Heart right ventricle (tissue), 16 donors: ENCODE results near the gene FAM219B. TPM values are rescaled to one million over a fixed set of nuclear protein-coding genes. Genes with fewer than 3 reads are reported as not detected.

Experiments
- ATAC-seq, 8 donors: fragments of 200-7000 bp; cut with Tn5 transposase; one replicate each; pipeline ENCODE4 v1.9.1; 2020; ENCODE audit warnings: mild to moderate bottlenecking in 8 of 8, moderate library complexity in 8 of 8, moderate number of reproducible peaks in 1 of 8
- DNase-seq, 2 donors: peaks; one replicate each; pipeline ENCODE4 v3.0.0-alpha.2; 2020
- H3K27ac ChIP-seq, 10 donors: fragments of 200-600 bp; sonication (generic) in 2 of 10; one replicate each; pipeline versions ENCODE4 v1.5.0 to v1.8.0; 2020 to 2022; ENCODE audit warnings: mild to moderate bottlenecking in 3 of 10
- H3K27me3 ChIP-seq, 7 donors: fragments of 200-600 bp; one replicate each; pipeline ENCODE4 v1.8.0; 2021 to 2022; ENCODE audit warnings: mild to moderate bottlenecking in 2 of 7
- H3K36me3 ChIP-seq, 9 donors: fragments of 200-600 bp; sonication (generic) in 1 of 9; one replicate each; pipeline versions ENCODE4 v1.5.0 to v1.8.0; 2020 to 2022; ENCODE audit warnings: mild to moderate bottlenecking in 2 of 9
- H3K4me1 ChIP-seq, 9 donors: fragments of 200-600 bp; sonication (generic) in 1 of 9; one replicate each; pipeline versions ENCODE4 v1.5.0 to v1.8.0; 2020 to 2022; ENCODE audit warnings: mild to moderate bottlenecking in 4 of 9
- H3K4me3 ChIP-seq, 10 donors: fragments of 200-600 bp; sonication (generic) in 2 of 10; one replicate each; pipeline versions ENCODE4 v1.5.0 to v1.8.0; 2020 to 2022; ENCODE audit warnings: mild to moderate bottlenecking in 7 of 10, moderate library complexity in 2 of 10
- H3K9me3 ChIP-seq, 11 donors: fragments of 200-600 bp in 10 of 11; sonication (generic) in 2 of 11; one replicate each; pipeline versions ENCODE4 v1.5.0 to v1.8.0; 2013 to 2022; ENCODE audit warnings: mild to moderate bottlenecking in 2 of 11, control low read depth in 1 of 11, moderate library complexity in 1 of 11
- CTCF ChIP-seq, 9 donors: fragments of 200-600 bp; sonication (generic) in 2 of 9; IDR thresholded peaks; one replicate each; pipeline versions ENCODE4 v1.5.0 to v1.8.0; 2021 to 2022; ENCODE audit warnings: antibody characterized with exemption in 9 of 9, mild to moderate bottlenecking in 5 of 9, moderate library complexity in 1 of 9
- WGBS, 2 donors: extraction: QIAGEN DNeasy Blood & Tissue Kit; methylation state at CpG; one replicate each; pipeline ENCODE4 v1.1.7; 2013; ENCODE audit warnings: inconsistent platforms in 1 of 2; 5-methylcytosine and 5-hydroxymethylcytosine counted together
- intact Hi-C, 10 donors: fragments of 100-400 bp; cut with DNase I; formaldehyde crosslinking; loops; one replicate each; pipeline versions ENCODE4 v1.11.1 to v1.14.2; 2022
- polyA plus RNA-seq, 2 donors: library from polyadenylated mRNA; stranded (reverse); fragments of 200-250 nt; gene quantifications; one replicate each; pipeline ENCODE4 v1.2.3, GENCODE V29; 2013
- total RNA-seq, 10 donors: library from RNA; stranded (reverse); fragmentation: NEBNext Ultra II Directional in 3 of 10; extraction: Animal tissue kit (Norgen Biotek cat#: 25700) in 3 of 10; gene quantifications; one replicate each; pipeline versions ENCODE4 v1.2.1 to v1.2.4, GENCODE V29; 2021 to 2023
- donor health status: Arrhythmogenic right ventricular cardiomyopathy.
- donor health status: ischemic (EF 13 %, LVEDD 7.1; RV severe dilation, severe dysfunction).
- donor health status: healthy with polysubstance abuse.
- donor health status: DM: no; HTN: yes; CAD: no.
- donor health status: DM: no; HTN: no; CAD: no.
- donor health status: ischemic (EF 25% LVEDD 6.9; RV normal size, moderate dysfunction).
- donor health status: ischemic (EF 25% LVEDD 5.7; RV mildly dilated, moderate dysfunction).
- donor health status: healthy.
- donor health status: DM: yes; HTN: yes; CAD: no.
- donor health status: Ischemic cardiomyopathy.
- donor health status: ischemic (EF 35%, LVEDD 5.7; RV mildly dilated, moderate dysfunction).
- donor health status: nonischemic (EF 11% LVEDD 7.7; RV severe dilation, severe dysfunction).
- donor health status: DM: yes; HTN: yes; CAD: no.
- donor health status: PGD.
- donor health status: ischemic (EF 29% LVEDD 5.4; RV normal size, mild dysfunction).
- donor health status: nonischemic (EF 23%, LVEDD 6.1; RV moderate dilation, normal function).

The FAM219B gene
- total and polyA plus RNA-seq, 12 donors = 27.1 to 159 (median 95.9) TPM

GRCh38 chr15:74891469-74891868, 15.2 kb downstream of the FAM219B start:
- H3K4me1 ChIP-seq = peaks cover 4 to 46% (median 42%) of the 10 kb centered on the region in 9 donors
- H3K27ac ChIP-seq = peak overlapping the region in 7 of 10 donors; percentile 68 to 93 (median 85)
- intact Hi-C loops = loop anchor here in 2 of 10 donors (10.0 kb wide), 1 partner anchor 47 kb away; the partner anchor contains the start of gene ULK3 (in 2 of the 2)
- H3K4me3 ChIP-seq = peak overlapping the region in 1 of 10 donors; percentile 70
- no peak for DNase-seq
- peaks cover 0 to 41% (median 4%) of the 10 kb centered on the region in 9 donors for H3K36me3 ChIP-seq
- TF ChIP-seq CTCF (IDR thresholded peaks at IDR 0.05) = no peak
- ATAC-seq = peak in 7 of 8 donors; percentile 2 to 53 (median 25)
- no peaks in the 10 kb centered on the region for H3K27me3 ChIP-seq
- WGBS, 2 donors = 65 to 72% methylated on average over 3 of the region's 3 CpGs
- no peaks in the 10 kb centered on the region for H3K9me3 ChIP-seq

DNA sequence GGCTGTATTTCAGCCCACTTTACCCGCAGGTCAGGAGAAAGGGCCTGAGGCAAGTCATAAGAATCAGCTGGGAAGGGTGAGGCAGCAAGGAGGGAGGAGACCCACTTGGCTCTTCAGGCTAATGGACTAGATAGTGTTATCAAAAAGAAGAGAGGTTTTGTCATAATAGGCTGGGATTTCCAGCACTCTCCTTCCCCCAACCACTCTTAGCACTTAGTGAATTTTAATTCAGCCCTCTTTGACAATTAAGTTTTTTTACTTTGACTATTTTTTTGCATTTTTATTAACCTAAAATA, 16.0 kb downstream of the FAM219B start:
- ATAC-seq (no peak), DNase-seq (no peak)
- H3K4me1 ChIP-seq = peaks cover 4 to 45% (median 42%) of the 10 kb centered on the region in 9 donors
- intact Hi-C loops = loop anchor here in 2 of 10 donors (10.0 kb wide), 1 partner anchor 46 kb away; the partner anchor contains the start of gene ULK3 (in 2 of the 2)
- peak overlapping the region in 9 of 10 donors; percentile 74 to 93 (median 85) for H3K27ac ChIP-seq
- peak overlapping the region; percentile 56 to 89 (median 78) for H3K4me3 ChIP-seq
- H3K27me3 ChIP-seq = no peaks in the 10 kb centered on the region
- no peak for TF ChIP-seq CTCF (IDR thresholded peaks at IDR 0.05)
- H3K36me3 ChIP-seq = peaks cover 0 to 33% (median 4%) of the 10 kb centered on the region in 9 donors
- no peaks in the 10 kb centered on the region for H3K9me3 ChIP-seq
- WGBS, 2 donors = 0 to 5% methylated on average over 1 of the region's 1 CpG

- TF ChIP-seq CTCF (IDR thresholded peaks at IDR 0.05) = peak in 3 of 9 donors; percentile 7 to 22 (median 8)
- peak; percentile 84 to 86 for DNase-seq
- Histone ChIP-seq H3K4me3 (peak within 1 kb of the TSS; percentile 56 to 89 (median 78)), H3K27ac (peak within 1 kb of the TSS; percentile 1 to 93 (median 85)), H3K9me3 (no peaks in the 10 kb centered on the region), H3K4me1 (peaks cover 4 to 48% (median 42%) of the 10 kb centered on the region in 9 donors), H3K27me3 (no peaks in the 10 kb centered on the region), H3K36me3 (peaks cover 0 to 32% (median 4%) of the 10 kb centered on the region in 9 donors)
- 1% methylated on average over 47 of the region's 47 CpGs for WGBS, 2 donors
- peak; percentile 92 to 97 (median 96) for ATAC-seq
- intact Hi-C loops = loop anchor here in 2 of 10 donors (10.0 kb wide), 1 partner anchor 45 kb away; the partner anchor contains the start of gene ULK3 (in 2 of the 2)
These were observed 16.6 kb downstream of the FAM219B start, which contains the start of gene MPI for GRCh38 chr15:74889883-74890664. MPI (plus strand) TSS chr15:74890042; CDS start chr15:74890074, 32 bp downstream.

DNA sequence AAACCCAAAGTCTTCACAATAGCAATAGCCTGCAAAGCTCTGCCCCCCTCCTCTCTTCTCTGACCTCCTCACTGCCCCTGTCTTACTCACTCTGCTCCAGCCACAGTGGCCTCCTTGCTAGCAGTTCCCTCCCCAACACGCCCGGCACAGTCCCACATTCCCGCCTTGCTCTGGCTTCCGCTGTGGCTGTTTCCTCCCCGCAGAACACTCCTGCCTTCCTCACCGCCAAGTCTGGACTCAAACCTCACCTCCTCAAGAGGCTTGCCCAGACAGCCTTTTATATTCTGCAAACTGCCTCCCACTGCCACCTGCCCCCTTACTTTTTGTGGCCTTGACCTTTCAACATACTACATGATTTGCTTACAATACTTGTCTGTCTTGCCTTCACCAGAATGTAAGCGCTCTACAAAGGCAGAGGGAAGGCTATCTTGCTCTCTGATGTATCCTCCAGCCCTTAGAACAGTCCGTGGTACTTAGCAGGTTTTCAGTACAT, 17.2 kb downstream of the FAM219B start:
- H3K4me1 ChIP-seq = peaks cover 4 to 53% (median 42%) of the 10 kb centered on the region in 9 donors
- TF ChIP-seq CTCF (IDR thresholded peaks at IDR 0.05) = no peak
- peak overlapping the region; percentile 1 to 93 (median 85) for H3K27ac ChIP-seq
- H3K9me3 ChIP-seq = no peaks in the 10 kb centered on the region
- intact Hi-C loops = no loop called here
- H3K27me3 ChIP-seq = no peaks in the 10 kb centered on the region
- H3K4me3 ChIP-seq = peak overlapping the region; percentile 56 to 89 (median 78)
- H3K36me3 ChIP-seq = peaks cover 0 to 32% (median 4%) of the 10 kb centered on the region in 9 donors
- DNase-seq (peak; percentile 40 to 59), ATAC-seq (peak; percentile 40 to 79 (median 63))
- 9 to 12% methylated on average over 8 of the region's 8 CpGs for WGBS, 2 donors
